Neuronal stem cell (in vitro differentiated cells): ENCODE data around the gene C11orf21.
"Not testable (repeated sequence)": the region's sequence is repeated elsewhere in the genome, so short reads cannot be mapped to it uniquely, and the experiment has no call there.

Experiments
- DNase-seq: peaks from one replicate; pipeline ENCODE4 v3.0.0-alpha.2; 2013; ENCODE audit warnings: low spot score
- H2AFZ ChIP-seq: one replicate; pipeline ENCODE4 v1.6.1; 2013; ENCODE audit warnings: mild to moderate bottlenecking, low read length, inconsistent platforms
- H2AK5ac ChIP-seq: 2 replicates; pipeline ENCODE4 v1.6.1; 2013; ENCODE audit warnings: low read depth, mild to moderate bottlenecking, inconsistent platforms, low read length, moderate library complexity, mixed read lengths
- H2BK120ac ChIP-seq: 2 replicates; pipeline ENCODE4 v1.6.1; 2013; ENCODE audit warnings: low read depth, mild to moderate bottlenecking, inconsistent platforms, low read length, moderate library complexity, mixed read lengths
- H2BK12ac ChIP-seq: one replicate; pipeline ENCODE4 v1.6.1; 2013; ENCODE audit warnings: low read length, inconsistent platforms
- H2BK15ac ChIP-seq: 2 replicates; pipeline ENCODE4 v1.6.1; 2013; ENCODE audit warnings: mild to moderate bottlenecking, low read length, inconsistent platforms, mixed read lengths
- H2BK5ac ChIP-seq: one replicate; pipeline ENCODE4 v1.6.1; 2013; ENCODE audit warnings: inconsistent platforms, mild to moderate bottlenecking, low read length, moderate library complexity
- H3K14ac ChIP-seq: one replicate; pipeline ENCODE4 v1.6.1; 2013; ENCODE audit warnings: low read length, inconsistent platforms
- H3K18ac ChIP-seq: 2 replicates; pipeline ENCODE4 v1.6.1; 2013; ENCODE audit warnings: low read length, inconsistent platforms
- H3K23ac ChIP-seq: 2 replicates; pipeline ENCODE4 v1.6.1; 2013; ENCODE audit warnings: low read depth, mild to moderate bottlenecking, mixed read lengths, low read length, inconsistent platforms; ENCODE audit not compliant: poor library complexity
- H3K27ac ChIP-seq: replicated peaks from 3 replicates; pipeline ENCODE4 v1.5.1; 2013; ENCODE audit warnings: low read length, inconsistent platforms
- H3K27me3 ChIP-seq, 3 experiments: 2 replicates each; pipeline ENCODE4 v1.6.1; 2013; ENCODE audit warnings: low read length in 3 of 3, mild to moderate bottlenecking in 2 of 3, inconsistent platforms in 1 of 3, low read depth in 1 of 3, mixed read lengths in 1 of 3, moderate library complexity in 1 of 3; ENCODE audit not compliant: control insufficient read depth in 3 of 3, insufficient read depth in 3 of 3
- H3K36me3 ChIP-seq, 2 donors: replicated peaks in 1 of 2; 2 replicates each; pipeline ENCODE4 v1.6.1; 2013; ENCODE audit warnings: low read length in 2 of 2; ENCODE audit not compliant: control insufficient read depth in 2 of 2, insufficient read depth in 2 of 2
- H3K4ac ChIP-seq: 2 replicates; pipeline ENCODE4 v1.6.1; 2013; ENCODE audit warnings: inconsistent platforms, mild to moderate bottlenecking, low read length, moderate library complexity
- H3K4me1 ChIP-seq, 2 donors: 1 replicate in 1 of 2; 2 replicates in 1 of 2; pipeline ENCODE4 v1.6.1; 2013; ENCODE audit warnings: low read length in 2 of 2, low read depth in 1 of 2; ENCODE audit not compliant: control insufficient read depth in 2 of 2, insufficient read depth in 1 of 2
- H3K4me2 ChIP-seq: one replicate; pipeline ENCODE4 v1.6.1; 2013; ENCODE audit warnings: mild to moderate bottlenecking, low read length, inconsistent platforms; ENCODE audit not compliant: insufficient read depth, poor library complexity, severe bottlenecking
- H3K4me3 ChIP-seq, 2 donors: 2 replicates each; pipeline ENCODE4 v1.5.1; 2013; ENCODE audit warnings: low read length in 2 of 2, mild to moderate bottlenecking in 2 of 2, inconsistent platforms in 1 of 2, moderate library complexity in 1 of 2
- H3K79me1 ChIP-seq: one replicate; pipeline ENCODE4 v1.6.1; 2013; ENCODE audit warnings: low read depth, mild to moderate bottlenecking, inconsistent platforms, low read length, moderate library complexity
- H3K9ac ChIP-seq: one replicate; pipeline ENCODE4 v1.6.1; 2013; ENCODE audit warnings: mild to moderate bottlenecking, low read depth, low read length, inconsistent platforms; ENCODE audit not compliant: poor library complexity
- H3K9me3 ChIP-seq, 2 donors: replicated peaks in 1 of 2; 2 replicates each; pipeline versions ENCODE3 to v1.6.1; 2013; ENCODE audit warnings: low read length in 2 of 2, mild to moderate bottlenecking in 2 of 2, inconsistent platforms in 1 of 2, low read depth in 1 of 2, mixed read lengths in 1 of 2, moderate library complexity in 1 of 2; ENCODE audit not compliant: control insufficient read depth in 2 of 2, insufficient read depth in 1 of 2
- H4K8ac ChIP-seq: one replicate; pipeline ENCODE4 v1.6.1; 2013; ENCODE audit warnings: low read depth, mild to moderate bottlenecking, inconsistent platforms, low read length, moderate library complexity
- H4K91ac ChIP-seq: one replicate; pipeline ENCODE4 v1.6.1; 2013; ENCODE audit warnings: low read length, low read depth, mild to moderate bottlenecking, inconsistent platforms; ENCODE audit not compliant: poor library complexity
- WGBS, 2 donors: extraction: QIAGEN DNeasy Blood & Tissue Kit; methylation state at CpG; one replicate each; pipeline ENCODE4 v1.1.7; 2013; ENCODE audit warnings: missing lambda C conversion rate in 2 of 2, mixed read lengths in 1 of 2; ENCODE audit not compliant: insufficient read length in 2 of 2, insufficient replicate concordance in 1 of 2; ENCODE audit errors: extremely low coverage in 2 of 2; 5-methylcytosine and 5-hydroxymethylcytosine counted together

The C11orf21 gene

DNA sequence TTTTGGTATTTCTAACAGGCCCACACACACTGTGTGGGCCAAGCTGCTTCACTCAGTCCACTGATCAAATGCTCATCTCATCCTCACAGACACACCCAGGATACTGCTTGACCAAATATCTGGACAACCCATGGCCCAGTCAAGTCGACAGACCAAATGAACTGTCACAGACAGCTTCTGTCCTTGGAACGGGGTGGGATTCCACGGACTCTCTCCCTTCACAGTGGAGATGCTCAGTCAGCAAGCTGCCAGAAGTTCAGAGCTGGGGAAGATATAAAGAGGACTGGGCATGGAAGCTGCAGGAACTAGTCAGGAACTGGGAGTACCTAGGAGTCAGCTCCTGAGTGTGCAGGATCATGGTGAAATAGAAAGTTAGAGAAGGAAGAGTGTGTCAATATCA, 40.8 kb upstream of the C11orf21 start:
- Histone ChIP-seq H3K9ac (no peak overlapping the region), H2BK5ac (no peak overlapping the region), H3K9me3 (peaks cover 0 to 13% of the 10 kb centered on the region in 2 donors), H4K91ac (no peak overlapping the region), H2AFZ (no peak overlapping the region), H2BK12ac (no peak overlapping the region), H3K4me3 (no peak overlapping the region), H3K4me1 (peaks cover 0 to 2% of the 10 kb centered on the region in 2 donors), H3K36me3 (no peaks in the 10 kb centered on the region), H3K4me2 (no peak overlapping the region), H3K79me1 (peaks cover 3% of the 10 kb centered on the region), H3K4ac (no peak overlapping the region), H3K23ac (peak overlapping the region; percentile 10), H3K14ac (no peak overlapping the region), H4K8ac (no peak overlapping the region), H3K27me3 (peaks cover 0 to 4% (median 2%) of the 10 kb centered on the region in 3 experiments), H2AK5ac (no peak overlapping the region), H2BK15ac (no peak overlapping the region), H2BK120ac (no peak overlapping the region), H3K18ac (no peak overlapping the region), H3K27ac (no peak overlapping the region)
- no peak for DNase-seq
- WGBS, 2 donors, result no CpG with 5 or more reads among the region's 3 CpGs

DNA sequence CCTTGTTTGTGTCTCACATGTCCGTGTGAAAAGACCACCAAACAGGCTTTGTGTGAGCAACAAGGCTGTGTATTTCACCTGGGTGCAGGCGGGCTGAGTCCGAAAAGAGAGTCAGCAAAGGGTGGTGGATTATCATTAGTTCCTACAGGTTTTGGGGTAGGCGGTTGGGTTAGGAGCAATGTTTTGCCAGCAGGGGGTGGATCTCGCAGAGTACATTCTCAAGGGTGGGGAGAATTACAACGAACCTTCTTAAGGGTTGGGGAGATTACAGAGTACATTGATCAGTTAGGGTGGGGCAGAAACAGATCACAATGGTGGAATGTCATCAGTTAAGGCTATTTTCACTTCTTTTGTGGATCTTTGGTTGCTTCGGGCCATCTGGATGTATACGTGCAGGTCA, 37.0 kb upstream of the C11orf21 start:
- H2BK5ac ChIP-seq, H2AFZ ChIP-seq, H3K4me1 ChIP-seq, H3K4me3 ChIP-seq, H2BK12ac ChIP-seq, H3K27ac ChIP-seq, H2AK5ac ChIP-seq, H3K4me2 ChIP-seq, DNase-seq, H4K8ac ChIP-seq, H3K27me3 ChIP-seq, H2BK15ac ChIP-seq, H2BK120ac ChIP-seq, H3K9ac ChIP-seq, H3K14ac ChIP-seq, H3K79me1 ChIP-seq, H4K91ac ChIP-seq, H3K23ac ChIP-seq, H3K18ac ChIP-seq, H3K4ac ChIP-seq, H3K9me3 ChIP-seq, H3K36me3 ChIP-seq: not testable (repeated sequence)
- no CpG with 5 or more reads among the region's 8 CpGs for WGBS, 2 donors

DNA sequence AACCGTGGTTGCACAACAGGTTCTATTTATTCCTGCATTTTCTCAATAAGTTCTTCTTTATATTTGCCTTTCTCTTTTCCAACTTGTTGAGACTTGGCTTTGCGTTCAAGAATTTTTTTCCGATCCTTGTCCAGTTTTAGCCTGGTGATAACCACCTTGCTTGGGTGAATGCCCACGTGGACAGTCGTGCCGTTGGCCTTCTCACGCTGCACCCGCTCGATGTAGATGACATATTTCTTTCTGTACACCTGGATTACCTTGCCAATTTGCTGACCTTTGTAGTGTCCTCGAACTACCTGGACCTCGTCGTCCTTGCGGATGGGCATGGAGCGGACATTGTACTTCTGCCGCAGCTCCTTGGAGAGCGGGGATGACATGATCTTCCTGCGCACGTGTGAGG, 33.6 kb upstream of the C11orf21 start:
- H3K14ac ChIP-seq, H2BK5ac ChIP-seq, H3K36me3 ChIP-seq, H3K23ac ChIP-seq, H4K91ac ChIP-seq, H4K8ac ChIP-seq, H3K4me2 ChIP-seq, H3K4ac ChIP-seq, H3K27ac ChIP-seq, H2BK12ac ChIP-seq, H3K4me1 ChIP-seq, H2BK15ac ChIP-seq, H3K18ac ChIP-seq, H2AK5ac ChIP-seq, H3K4me3 ChIP-seq, DNase-seq, H3K27me3 ChIP-seq, H3K79me1 ChIP-seq, H3K9ac ChIP-seq, H3K9me3 ChIP-seq, H2BK120ac ChIP-seq, H2AFZ ChIP-seq: not testable (repeated sequence)
- no CpG with 5 or more reads among the region's 18 CpGs for WGBS, 2 donors

DNA sequence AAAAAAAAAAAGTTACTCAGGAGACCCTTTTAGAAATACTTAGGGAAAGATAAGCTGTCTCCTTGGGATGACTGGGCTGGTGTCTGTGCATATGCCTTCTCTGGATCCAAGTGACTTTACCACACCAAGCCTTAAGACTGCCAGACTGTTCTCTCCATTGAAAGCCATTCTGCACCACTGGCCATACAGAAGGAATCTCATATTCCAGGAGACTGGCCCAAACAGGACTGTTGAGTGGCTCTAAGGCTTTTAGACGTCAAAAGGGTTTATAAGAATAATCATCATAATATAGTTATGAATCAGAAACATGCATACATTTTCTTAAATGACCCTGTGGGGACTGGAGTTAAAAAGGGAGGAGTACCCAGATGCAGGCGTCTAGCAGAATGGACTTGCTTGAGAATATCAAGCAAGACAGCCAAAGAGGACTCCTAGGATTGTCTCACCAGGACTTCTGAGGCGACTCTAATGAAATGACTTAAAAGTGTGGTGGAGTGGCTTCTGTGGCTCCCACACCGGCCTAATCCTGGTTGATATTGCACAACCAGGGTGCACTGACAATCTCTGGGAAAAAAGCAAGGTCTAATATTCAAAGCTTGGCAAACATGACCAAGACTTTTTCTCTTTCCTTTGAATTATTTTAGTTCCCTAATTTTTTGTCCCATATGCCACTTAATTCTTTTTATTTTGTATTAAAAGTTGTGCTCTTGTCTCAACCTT, 31.9 kb upstream of the C11orf21 start:
- not testable (repeated sequence) for H2BK12ac ChIP-seq, H3K79me1 ChIP-seq, H2BK5ac ChIP-seq, H3K27me3 ChIP-seq, H4K8ac ChIP-seq, H4K91ac ChIP-seq, H3K18ac ChIP-seq, H3K14ac ChIP-seq, H3K9ac ChIP-seq, H3K4me2 ChIP-seq, H3K4me3 ChIP-seq, H2AK5ac ChIP-seq, H2BK15ac ChIP-seq, H2BK120ac ChIP-seq, H3K27ac ChIP-seq, DNase-seq, H3K23ac ChIP-seq, H3K9me3 ChIP-seq, H2AFZ ChIP-seq, H3K36me3 ChIP-seq, H3K4ac ChIP-seq
- peaks cover 0 to 12% of the 10 kb centered on the region in 2 donors for H3K4me1 ChIP-seq
- no CpG with 5 or more reads among the region's 4 CpGs for WGBS, 2 donors
